ENCODE measurements around the gene CACTIN. TPM values are rescaled to one million over a fixed set of nuclear protein-coding genes. Genes with fewer than 3 reads are reported as not detected.
"Not testable (repeated sequence)": the region's sequence is repeated elsewhere in the genome, so short reads cannot be mapped to it uniquely, and the experiment has no call there.

Gene CACTIN
- total RNA-seq, 2 experiments from 2014 or later = 25.8 to 25.9 TPM

- DNase-seq (no peak), ATAC-seq (ENCODE audit: poor library complexity) (no peak)
- ChIA-PET POLR2A (no interaction called here), CTCF (no interaction called here)
- Mint-ChIP-seq H3K9me3 (no peaks in the 10 kb centered on the region), H3K4me3 (no peak overlapping the region), H3K36me3 (ENCODE audit: low read depth) (no peaks in the 10 kb centered on the region), H3K4me1 (ENCODE audit: low read depth) (no peaks in the 10 kb centered on the region), H3K27ac (no peak overlapping the region), H3K27me3 (no peaks in the 10 kb centered on the region)
- intact Hi-C loops (cut with DNase I, micrococcal nuclease) = no loop called here
- Histone ChIP-seq H3K4me1 (ENCODE audit: insufficient read depth, low read length) (no peaks in the 10 kb centered on the region), H3K9me3 (ENCODE audit: control insufficient read depth in 1 of 2, insufficient read depth in 1 of 2, low read length in 2 of 2) (no peaks in the 10 kb centered on the region), H3K36me3 (ENCODE audit: insufficient read depth, low read length) (peaks cover 35% of the 10 kb centered on the region), H3K27me3 (ENCODE audit: control insufficient read depth in 1 of 2, insufficient read depth in 2 of 2, low read length in 2 of 2) (no peaks in the 10 kb centered on the region), H3K4me3 (ENCODE audit: low read length) (no peak overlapping the region), H3K27ac (ENCODE audit: low read depth in 1 of 2, low read length in 2 of 2) (no peak overlapping the region)
- TF ChIP-seq, protein P1, sequence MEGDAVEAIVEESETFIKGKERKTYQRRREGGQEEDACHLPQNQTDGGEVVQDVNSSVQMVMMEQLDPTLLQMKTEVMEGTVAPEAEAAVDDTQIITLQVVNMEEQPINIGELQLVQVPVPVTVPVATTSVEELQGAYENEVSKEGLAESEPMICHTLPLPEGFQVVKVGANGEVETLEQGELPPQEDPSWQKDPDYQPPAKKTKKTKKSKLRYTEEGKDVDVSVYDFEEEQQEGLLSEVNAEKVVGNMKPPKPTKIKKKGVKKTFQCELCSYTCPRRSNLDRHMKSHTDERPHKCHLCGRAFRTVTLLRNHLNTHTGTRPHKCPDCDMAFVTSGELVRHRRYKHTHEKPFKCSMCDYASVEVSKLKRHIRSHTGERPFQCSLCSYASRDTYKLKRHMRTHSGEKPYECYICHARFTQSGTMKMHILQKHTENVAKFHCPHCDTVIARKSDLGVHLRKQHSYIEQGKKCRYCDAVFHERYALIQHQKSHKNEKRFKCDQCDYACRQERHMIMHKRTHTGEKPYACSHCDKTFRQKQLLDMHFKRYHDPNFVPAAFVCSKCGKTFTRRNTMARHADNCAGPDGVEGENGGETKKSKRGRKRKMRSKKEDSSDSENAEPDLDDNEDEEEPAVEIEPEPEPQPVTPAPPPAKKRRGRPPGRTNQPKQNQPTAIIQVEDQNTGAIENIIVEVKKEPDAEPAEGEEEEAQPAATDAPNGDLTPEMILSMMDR (IDR thresholded peaks at IDR 0.05) = no peak
Observed at GRCh38 chr19:3649888-3650287, 23.3 kb upstream of the CACTIN start.

DNA sequence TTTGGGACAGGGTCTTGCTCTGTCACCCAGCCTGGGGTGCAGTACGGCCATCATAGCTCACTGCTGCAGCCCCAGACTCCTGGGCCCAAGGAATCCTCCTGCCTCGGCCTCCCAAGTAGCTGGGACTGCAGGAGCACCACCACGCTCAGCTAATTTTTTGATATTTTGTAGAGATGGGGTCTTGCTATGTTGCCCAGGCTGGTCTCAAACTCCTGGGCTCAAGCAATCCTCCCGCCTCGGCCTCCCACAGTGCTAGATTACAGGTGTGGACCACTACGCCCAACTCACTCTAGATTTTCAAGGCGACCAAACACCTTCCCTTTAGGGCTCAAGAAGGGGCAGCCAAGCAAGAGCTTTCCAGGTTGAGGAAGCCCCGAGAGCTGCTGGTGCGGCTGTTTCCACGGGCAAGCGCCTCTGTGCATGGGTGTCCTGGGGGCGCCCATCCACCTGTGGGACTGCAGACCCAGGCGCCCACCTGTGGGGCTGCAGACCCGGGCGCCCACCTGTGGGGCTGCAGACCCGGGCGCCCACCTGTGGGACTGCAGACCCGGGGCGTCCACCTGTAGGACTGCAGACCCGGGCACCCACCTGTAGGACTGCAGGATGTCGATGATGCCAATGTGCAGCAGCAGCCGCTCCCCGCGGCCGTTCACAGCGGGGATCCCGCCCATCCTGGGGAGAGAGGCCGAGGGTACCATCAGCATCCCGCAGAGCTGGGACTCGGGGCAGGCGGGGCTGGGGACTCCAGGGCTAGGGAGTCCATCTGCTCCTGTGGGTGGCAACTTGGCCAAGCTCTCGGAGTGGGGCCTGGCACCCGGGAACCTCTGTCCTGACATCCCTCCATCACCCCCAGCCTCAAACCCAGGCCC is 21.7 kb upstream of the CACTIN start:
- no peaks in the 10 kb centered on the region for H3K27me3 Mint-ChIP-seq
- intact Hi-C loops (cut with DNase I, micrococcal nuclease) = no loop called here
- Histone ChIP-seq H3K36me3 (ENCODE audit: insufficient read depth, low read length) (peaks cover 37% of the 10 kb centered on the region), H3K9me3 (ENCODE audit: control insufficient read depth in 1 of 2, insufficient read depth in 1 of 2, low read length in 2 of 2) (no peaks in the 10 kb centered on the region), H3K27ac (ENCODE audit: low read depth in 1 of 2, low read length in 2 of 2) (no peak overlapping the region), H3K4me1 (ENCODE audit: insufficient read depth, low read length) (no peaks in the 10 kb centered on the region), H3K4me3 (ENCODE audit: low read length) (no peak overlapping the region), H3K27me3 (ENCODE audit: control insufficient read depth in 1 of 2, insufficient read depth in 2 of 2, low read length in 2 of 2) (no peaks in the 10 kb centered on the region)
- POLR2A ChIA-PET = no interaction called here
- H3K4me1 Mint-ChIP-seq (ENCODE audit: low read depth) = no peaks in the 10 kb centered on the region
- TF ChIP-seq, protein P1 (IDR thresholded peaks at IDR 0.05) = no peak
- ATAC-seq (ENCODE audit: poor library complexity) (no peak), DNase-seq (no peak)
- H3K36me3 Mint-ChIP-seq (ENCODE audit: low read depth) = no peaks in the 10 kb centered on the region
- H3K27ac Mint-ChIP-seq = no peak overlapping the region
- no peak overlapping the region for H3K4me3 Mint-ChIP-seq
- CTCF ChIA-PET = no interaction called here
- no peaks in the 10 kb centered on the region for H3K9me3 Mint-ChIP-seq

GRCh38 chr19:3647102-3647501 is 20.5 kb upstream of the CACTIN start:
- POLR2A ChIA-PET; H3K4me1 ChIP-seq (ENCODE audit: insufficient read depth, low read length); H3K27ac ChIP-seq (ENCODE audit: low read depth in 1 of 2, low read length in 2 of 2); H3K9me3 Mint-ChIP-seq; CTCF ChIA-PET; H3K4me1 Mint-ChIP-seq (ENCODE audit: low read depth); H3K27ac Mint-ChIP-seq; H3K27me3 ChIP-seq (ENCODE audit: control insufficient read depth in 1 of 2, insufficient read depth in 2 of 2, low read length in 2 of 2); ATAC-seq (ENCODE audit: poor library complexity); intact Hi-C loops (cut with DNase I, micrococcal nuclease); H3K4me3 Mint-ChIP-seq; DNase-seq; H3K36me3 Mint-ChIP-seq (ENCODE audit: low read depth); H3K27me3 Mint-ChIP-seq; H3K9me3 ChIP-seq (ENCODE audit: control insufficient read depth in 1 of 2, insufficient read depth in 1 of 2, low read length in 2 of 2); H3K4me3 ChIP-seq (ENCODE audit: low read length): not testable (repeated sequence)
- peaks cover 34% of the 10 kb centered on the region for H3K36me3 ChIP-seq (ENCODE audit: insufficient read depth, low read length)
